Stimulated activated CD4-positive, alpha-beta T cell treated with anti-CD3 and anti-CD28 coated beads, Interleukin-12 subunit alpha, Interleukin-12 subunit beta, amount 100 ng/mL, for 4 hours (primary cell): ENCODE results near the gene EPHA8.

Experiments used
- DNase-seq: peaks from one replicate; pipeline ENCODE4 v3.0.0-alpha.2; 2020

The EPHA8 gene

GRCh38 chr1:22562584-22563583, at the start of gene EPHA8:
Gene EPHA8, plus strand, starts transcription at chr1:22563489. Its CDS starts 147 bp downstream, at chr1:22563636.
- no peak for DNase-seq

DNA sequence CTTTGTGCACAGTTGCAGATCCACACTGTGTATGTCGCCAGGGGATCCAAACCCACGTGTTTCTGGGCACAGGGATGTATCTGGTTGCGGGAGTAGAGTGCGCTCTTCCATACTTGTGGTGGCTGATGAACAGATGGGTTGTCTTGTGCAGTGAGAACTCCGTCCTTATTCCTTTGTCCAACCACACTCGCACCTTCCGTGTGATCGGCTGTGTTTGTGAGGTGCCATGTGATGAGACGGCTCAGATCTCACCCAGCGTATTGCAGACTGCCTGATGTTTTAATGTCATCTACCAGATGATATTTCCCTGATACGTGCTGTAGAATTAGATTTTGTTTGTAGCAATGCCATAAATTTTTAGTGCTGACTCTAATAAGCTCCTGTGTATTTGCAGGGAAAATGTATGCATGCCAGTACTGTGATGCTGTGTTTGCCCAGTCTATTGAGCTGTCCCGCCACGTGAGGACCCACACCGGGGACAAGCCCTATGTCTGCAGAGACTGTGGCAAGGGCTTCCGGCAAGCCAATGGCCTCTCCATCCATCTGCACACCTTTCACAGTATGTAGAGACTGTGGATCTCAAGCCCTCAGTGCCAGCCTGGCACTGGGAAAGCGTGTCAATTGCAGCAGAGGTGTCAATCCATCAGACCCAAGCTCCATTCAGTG, 46.2 kb upstream of the EPHA8 start:
- DNase-seq = no peak

GRCh38 chr1:22517956-22518355, 45.3 kb upstream of the EPHA8 start:
- no peak for DNase-seq

DNA sequence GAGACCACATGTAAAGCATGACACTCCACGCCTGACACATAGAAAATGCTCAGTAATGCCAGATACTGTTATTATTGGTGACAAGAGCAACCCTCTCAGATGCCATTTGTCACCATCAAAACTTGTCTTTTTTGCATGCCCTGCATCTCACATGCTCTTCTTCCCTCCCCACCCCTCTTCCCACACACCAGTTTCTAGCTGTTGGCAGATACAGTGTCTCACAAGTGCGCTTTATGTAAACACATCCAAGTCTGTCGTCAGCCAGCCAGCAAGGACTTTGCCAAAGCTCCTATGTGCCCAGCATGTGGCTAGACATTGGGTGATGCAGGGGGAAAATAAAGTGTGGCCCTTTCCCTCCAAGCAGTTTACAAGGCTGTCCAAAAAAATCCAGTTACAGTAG, 44.9 kb upstream of the EPHA8 start:
- no peak for DNase-seq

DNA sequence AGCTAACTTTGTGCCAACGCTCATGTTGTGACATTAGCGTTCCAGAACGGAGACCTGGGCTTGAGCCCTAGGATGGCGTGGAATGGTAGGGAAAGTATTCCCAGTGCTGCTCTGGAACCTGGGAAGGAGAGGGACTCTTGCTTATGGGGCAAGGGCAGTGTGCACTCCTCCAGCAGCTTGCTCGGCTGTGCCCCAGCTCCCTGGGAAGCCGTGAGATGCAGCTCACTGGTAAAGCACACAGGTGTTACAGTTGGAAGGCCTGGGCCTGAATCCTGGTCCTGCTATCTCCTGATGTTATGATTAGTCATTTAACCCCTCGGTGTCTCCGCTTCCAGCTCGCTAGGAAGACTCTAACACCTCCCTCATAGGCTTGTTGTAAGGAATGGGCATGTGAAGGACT, 42.4 kb upstream of the EPHA8 start:
- DNase-seq = no peak

- no peak for DNase-seq
These were observed 41.6 kb upstream of the EPHA8 start for GRCh38 chr1:22521692-22522091.

- no peak for DNase-seq
These were observed 41.0 kb upstream of the EPHA8 start for GRCh38 chr1:22522221-22522743.

DNA sequence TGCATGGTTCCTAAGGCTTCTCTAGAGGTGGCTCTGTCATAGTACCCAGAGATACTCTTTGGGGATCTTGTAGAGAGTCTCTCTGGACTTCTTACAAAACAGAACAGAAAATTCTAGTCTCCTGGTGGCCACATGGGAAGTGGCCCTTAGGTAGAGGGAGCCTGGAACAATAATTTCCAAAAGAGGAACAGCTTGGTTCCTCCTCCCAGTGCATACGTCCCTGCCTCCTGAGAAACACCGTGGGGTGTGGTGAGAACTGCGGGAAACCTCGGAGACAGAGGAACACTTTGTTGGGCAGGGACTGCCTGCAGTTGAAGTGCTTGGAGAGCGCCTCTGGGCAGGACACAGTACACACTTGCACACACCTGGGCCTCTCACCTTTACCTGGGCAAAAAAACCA, 38.8 kb upstream of the EPHA8 start:
- no peak for DNase-seq

DNA sequence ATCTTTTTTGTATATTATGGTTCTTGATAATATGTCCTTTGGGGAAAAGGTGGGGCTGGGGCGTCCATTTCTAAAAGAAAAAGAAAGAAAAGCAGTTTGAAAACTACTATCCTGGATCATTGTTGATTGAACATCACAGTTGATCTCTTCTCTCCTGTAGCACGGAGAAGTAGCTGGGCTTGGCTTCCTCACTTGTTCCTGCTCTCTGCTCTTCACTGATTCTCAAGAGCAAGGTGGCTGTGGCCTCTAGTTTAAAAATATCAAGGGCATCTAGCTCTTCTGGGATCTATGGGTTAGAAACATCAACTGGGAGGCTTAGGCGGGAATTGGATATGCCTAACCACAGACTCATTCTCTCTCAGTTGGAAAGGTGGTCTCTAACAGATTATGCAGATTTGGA, 38.1 kb upstream of the EPHA8 start:
- DNase-seq = no peak

DNA sequence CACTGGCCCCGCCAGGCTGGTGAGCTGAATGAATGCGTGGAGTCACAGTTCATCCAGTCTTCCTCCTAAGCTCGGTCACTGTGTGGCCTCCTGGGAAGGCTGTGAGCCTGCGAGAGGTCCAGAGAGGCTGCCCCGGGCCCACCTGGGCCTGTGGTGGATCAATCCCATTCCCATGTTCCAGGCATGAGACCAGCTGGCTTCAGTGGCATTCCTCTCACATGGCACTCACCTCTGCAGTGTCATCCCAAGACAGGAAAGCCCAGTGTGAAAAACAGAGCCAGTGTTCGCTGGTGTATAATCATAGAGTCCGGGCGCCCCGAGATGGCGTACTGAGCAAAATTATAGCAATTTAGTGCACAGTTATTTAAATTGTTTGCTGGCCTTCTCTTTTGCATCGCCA, 37.6 kb upstream of the EPHA8 start:
- DNase-seq = no peak

DNA sequence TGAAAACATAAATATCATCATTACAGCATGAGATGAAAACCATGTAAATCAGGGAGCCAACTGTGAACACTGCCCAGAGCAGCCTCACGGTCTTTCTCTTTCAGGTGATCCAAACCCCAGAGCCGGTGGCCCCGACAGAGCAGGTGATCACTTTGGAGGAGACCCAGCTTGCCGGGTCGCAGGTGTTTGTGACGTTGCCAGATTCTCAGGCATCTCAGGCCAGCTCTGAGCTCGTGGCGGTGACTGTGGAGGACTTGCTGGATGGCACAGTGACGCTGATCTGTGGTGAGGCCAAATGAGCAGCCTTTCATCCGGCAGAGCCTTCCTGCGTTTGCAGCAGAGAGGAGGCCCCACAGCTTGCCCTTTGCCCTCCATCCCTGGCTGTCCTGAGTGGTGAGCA, 37.2 kb upstream of the EPHA8 start:
- DNase-seq = no peak

DNA sequence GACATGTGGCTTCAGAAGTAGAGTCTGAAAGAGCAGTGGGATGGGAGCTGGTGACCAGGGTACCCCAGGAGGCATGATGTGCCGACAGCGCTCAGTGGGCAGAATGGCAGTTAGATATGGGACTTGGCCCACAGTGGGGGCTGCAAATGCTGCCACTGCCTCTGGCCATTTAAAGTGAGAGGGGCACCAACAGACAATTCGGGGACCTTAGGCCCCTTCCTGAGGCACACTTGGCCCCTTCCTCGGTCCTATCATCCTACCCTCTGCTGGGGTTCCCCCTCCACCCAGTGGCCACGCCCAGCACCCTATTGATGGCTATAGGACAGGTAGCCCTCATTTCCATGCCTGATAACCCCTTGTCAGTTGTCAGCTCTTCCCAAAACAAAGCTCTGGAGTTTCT, 36.6 kb upstream of the EPHA8 start:
- DNase-seq = no peak

DNA sequence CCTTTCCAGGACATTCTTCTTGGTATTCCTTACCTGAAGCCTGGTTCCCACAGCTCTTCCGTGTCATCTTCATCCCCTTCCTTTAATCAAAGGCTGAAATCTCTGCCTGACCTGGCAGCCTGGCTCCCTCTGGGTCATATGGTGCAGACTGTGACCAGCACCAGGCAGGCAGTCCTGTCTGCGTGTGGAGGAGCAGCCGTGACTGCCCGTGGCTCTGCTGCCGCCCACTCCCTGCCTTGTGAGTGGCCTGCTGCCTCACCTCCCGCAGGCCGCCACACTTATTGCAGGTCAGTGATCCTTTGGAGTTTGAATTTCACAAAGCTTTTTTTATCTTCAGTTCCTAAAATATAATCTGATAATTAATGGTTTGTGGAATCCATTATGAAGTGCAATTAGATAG, 36.2 kb upstream of the EPHA8 start:
- no peak for DNase-seq

DNA sequence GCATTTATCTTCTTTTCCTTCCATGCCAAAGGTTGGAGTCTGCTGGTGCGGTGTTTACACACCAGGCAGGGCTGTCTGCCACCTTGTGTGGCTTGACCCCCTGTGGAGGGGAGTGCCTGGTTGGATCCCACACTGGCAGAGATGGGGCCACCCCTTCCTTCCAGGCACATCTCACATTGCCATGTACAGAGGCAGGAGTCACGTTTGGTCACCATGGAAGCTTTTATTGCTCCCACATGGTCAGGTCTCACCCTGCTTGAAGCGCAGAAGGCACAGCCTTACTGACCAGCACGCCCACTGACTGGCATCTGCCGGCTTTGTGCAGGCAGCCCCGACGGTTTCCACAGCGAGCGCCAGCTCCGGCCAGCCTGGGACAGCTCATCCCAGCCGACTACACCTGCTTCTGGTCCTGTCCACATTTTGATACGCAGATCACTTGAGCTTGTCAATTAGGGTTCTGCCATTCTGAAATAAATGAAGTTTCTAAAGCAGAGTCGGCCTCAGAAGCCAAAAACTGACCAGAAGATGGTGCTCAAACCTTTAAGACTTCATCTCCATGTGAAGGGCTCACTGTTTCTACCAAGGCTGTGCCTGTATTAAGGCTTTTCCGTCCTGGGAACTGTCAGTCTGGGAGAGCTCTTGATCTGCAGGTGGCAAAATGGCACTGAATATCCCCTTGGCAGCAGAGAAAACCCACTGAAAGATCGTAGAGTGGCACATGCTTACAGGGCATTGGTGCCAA, 35.6 kb upstream of the EPHA8 start:
- no peak for DNase-seq

DNA sequence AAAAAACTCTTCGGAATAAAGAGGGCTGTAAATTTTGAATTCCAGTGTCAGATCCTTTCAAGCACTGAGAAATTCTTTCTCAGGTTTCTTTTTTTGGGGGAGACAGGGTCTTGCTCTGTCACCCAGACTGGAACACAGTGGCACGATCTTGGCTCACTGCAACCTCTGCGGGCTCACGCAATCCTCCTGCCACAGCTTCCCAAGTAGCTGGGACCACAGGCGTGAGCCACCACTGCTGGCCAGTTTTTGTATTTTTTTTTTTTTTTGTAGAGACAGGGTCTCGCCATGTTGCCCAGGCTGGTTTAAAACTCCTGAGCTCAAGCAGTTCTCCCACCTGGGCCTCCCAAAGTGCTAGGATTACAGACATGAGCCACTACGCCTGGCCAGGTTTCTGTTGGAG, 34.8 kb upstream of the EPHA8 start:
- DNase-seq = no peak

DNA sequence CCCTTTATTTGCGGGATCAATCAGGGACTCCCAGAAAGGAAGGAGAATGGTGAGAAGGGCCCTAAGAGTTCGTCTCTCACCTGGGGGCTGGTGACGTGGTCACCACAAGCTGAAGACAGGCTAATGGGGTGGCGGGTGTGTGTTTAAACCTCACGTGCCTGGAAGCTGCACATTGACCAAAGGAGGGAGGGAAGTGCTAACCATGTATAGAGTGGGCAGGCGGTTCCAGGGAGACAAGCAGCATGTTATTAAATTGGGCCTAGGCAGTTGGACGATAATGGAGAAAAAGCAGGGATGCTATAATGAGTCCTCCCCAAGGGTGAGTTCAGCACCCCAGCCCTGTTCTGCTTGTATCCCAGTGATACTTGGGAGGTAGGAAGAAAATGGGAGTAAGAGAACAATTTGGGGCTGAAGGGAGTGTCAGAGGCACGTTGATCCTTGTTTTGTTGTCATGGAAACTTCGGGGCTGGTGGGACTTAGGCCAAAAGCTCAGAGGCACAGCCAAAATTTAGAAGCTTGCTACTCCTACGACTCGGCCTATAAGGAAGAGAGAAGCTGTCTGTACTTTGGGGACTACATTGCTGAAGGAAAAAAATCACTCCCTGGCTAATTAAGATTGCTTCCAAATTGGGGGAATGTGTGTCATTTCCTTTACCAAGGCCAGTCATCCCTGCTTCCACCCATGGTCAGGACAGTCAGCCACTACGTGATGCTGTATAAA, 33.2 kb upstream of the EPHA8 start:
- no peak for DNase-seq

GRCh38 chr1:22530715-22531114, 32.6 kb upstream of the EPHA8 start:
- DNase-seq = no peak

GRCh38 chr1:22531251-22531650, 32.0 kb upstream of the EPHA8 start:
- no peak for DNase-seq

GRCh38 chr1:22533244-22533895, 29.9 kb upstream of the EPHA8 start:
- no peak for DNase-seq

DNA sequence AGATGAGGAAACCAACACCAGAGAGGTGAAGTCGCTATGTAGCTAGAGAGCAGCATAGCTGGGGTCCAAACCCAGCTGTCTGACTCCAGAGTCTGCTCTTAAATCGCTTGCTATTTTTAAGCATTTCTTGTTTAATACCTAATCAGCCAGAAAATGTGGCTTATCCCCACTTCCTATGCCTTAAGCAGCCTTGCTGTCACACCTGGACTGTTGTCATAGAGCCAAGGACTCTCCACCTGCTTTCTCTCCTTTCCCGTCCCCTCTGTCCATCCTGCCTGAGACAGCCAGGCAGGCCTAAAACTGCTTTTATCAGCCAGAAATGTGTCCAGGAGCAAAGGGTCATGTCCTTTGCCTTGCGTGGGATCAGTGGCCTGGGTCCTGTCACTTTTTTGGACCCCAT, 28.3 kb upstream of the EPHA8 start:
- DNase-seq = no peak

DNA sequence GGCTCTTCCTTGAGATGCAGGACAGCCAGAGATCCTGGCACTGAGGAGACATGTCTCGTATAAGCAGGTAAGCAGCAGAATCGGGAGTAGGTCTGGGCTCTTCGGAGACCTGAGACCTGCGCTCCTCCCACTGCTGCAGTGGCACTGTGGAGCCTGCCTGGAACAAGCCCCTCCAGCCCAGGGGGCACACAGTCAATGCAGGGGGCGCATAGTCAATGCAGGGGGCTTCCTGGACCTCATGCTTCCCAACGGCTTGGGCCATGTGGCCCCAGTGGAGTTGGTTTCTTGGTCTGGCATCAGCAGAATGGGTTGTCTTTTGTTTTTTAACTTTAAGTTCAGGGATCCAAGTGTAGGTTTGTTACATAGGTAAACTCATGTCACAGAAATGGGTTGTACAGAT, 27.9 kb upstream of the EPHA8 start:
- DNase-seq = no peak

GRCh38 chr1:22536506-22536905, 26.8 kb upstream of the EPHA8 start:
- no peak for DNase-seq
